K562 (cell line): ENCODE data around the gene BICC1. TPM values are rescaled to one million over a fixed set of nuclear protein-coding genes. Genes with fewer than 3 reads are reported as not detected.

Experiments used
- ATAC-seq: fragments of 200-7000 bp; cut with Tn5 transposase; 3 replicates; pipeline ENCODE4 v1.9.1; 2020; ENCODE audit warnings: moderate library complexity
- BruUV-seq: library from RNA; stranded (reverse); fragments of 400-500 nt; replicated peaks from 2 replicates; lab custom pipeline; 2021; lab: Mats Ljungman, UMichigan
- CTCF ChIA-PET: fragments of 300-600 bp; formaldehyde crosslinking; extraction: SDS; loops from one replicate; lab custom pipeline; 2021; ENCODE audit warnings: low intra/inter-chr PET ratio; lab: Yijun Ruan, JAX
- POLR2A ChIA-PET: fragments of 300-600, 350-650 bp; sonication (Branson Sonifier 250); formaldehyde crosslinking; extraction: SDS; loops from one replicate; lab custom pipeline; 2021; ENCODE audit warnings: antibody characterized with exemption, inconsistent platforms; lab: Yijun Ruan, JAX
- DNase-seq, 4 experiments: peaks; one replicate each; pipeline versions ENCODE4 v3.0.0 to v3.0.0-alpha.2; 2011 to 2018; ENCODE audit warnings: low spot score in 3 of 4, mixed read lengths in 3 of 4; ENCODE audit errors: extremely low read depth in 1 of 4
- FAIRE-seq: peaks from 2 replicates; lab custom pipeline; 2011; peaks lifted over from hg19 to GRCh38; lab: Jason Lieb, UNC
- H2AFZ ChIP-seq: 2 replicates; pipeline ENCODE4 v1.6.0; 2011; ENCODE audit warnings: low read depth, low read length, control low read depth, inconsistent platforms
- H3K27ac ChIP-seq: fragments of 200-600 bp; 3 replicates; pipeline ENCODE4 v1.8.0; 2011; ENCODE audit warnings: low read depth, mild to moderate bottlenecking, control low read depth, inconsistent platforms, low read length, moderate library complexity, mixed read lengths; ENCODE audit errors: extremely low read depth
- H3K27me3 ChIP-seq, 2 experiments: fragments of 300-600 bp in 1 of 2; 2 replicates in 1 of 2; 3 replicates in 1 of 2; pipeline versions ENCODE4 v1.6.0 to v1.8.0; 2011; ENCODE audit warnings: inconsistent platforms in 2 of 2, low read length in 2 of 2, mild to moderate bottlenecking in 1 of 2, mixed read lengths in 1 of 2, moderate library complexity in 1 of 2; ENCODE audit not compliant: control insufficient read depth in 2 of 2, insufficient read depth in 2 of 2
- H3K36me3 ChIP-seq: fragments of 300-600 bp; 3 replicates; pipeline ENCODE4 v1.8.0; 2011; ENCODE audit warnings: mild to moderate bottlenecking, low read length, inconsistent platforms; ENCODE audit not compliant: control insufficient read depth, insufficient read depth
- H3K4me1 ChIP-seq, 2 experiments: fragments of 200-600 bp in 1 of 2; replicated peaks in 1 of 2; 2 replicates in 1 of 2; 3 replicates in 1 of 2; pipeline versions ENCODE4 v1.5.1 to v1.8.0; 2011; ENCODE audit warnings: inconsistent platforms in 2 of 2, low read length in 2 of 2, mild to moderate bottlenecking in 1 of 2, mixed read lengths in 1 of 2, moderate library complexity in 1 of 2; ENCODE audit not compliant: control insufficient read depth in 2 of 2, insufficient read depth in 2 of 2
- H3K4me2 ChIP-seq: 2 replicates; pipeline ENCODE4 v1.6.1; 2011; ENCODE audit warnings: low read length, control low read depth, inconsistent platforms, mixed read lengths; ENCODE audit not compliant: insufficient read depth
- H3K4me3 ChIP-seq: fragments of 200-600 bp; sonication (generic), shearing (Covaris generic); 2 replicates; pipeline ENCODE4 v1.5.1; 2016; ENCODE audit warnings: control low read depth, inconsistent platforms
- H3K79me2 ChIP-seq: fragments of 200-600 bp; 3 replicates; pipeline ENCODE4 v1.8.0; 2011; ENCODE audit warnings: low read length, inconsistent platforms; ENCODE audit not compliant: control insufficient read depth, insufficient read depth
- H3K9ac ChIP-seq, 2 experiments: 2 replicates each; pipeline versions ENCODE4 v1.6.0 to v1.6.1; 2011; ENCODE audit warnings: low read depth in 2 of 2, low read length in 2 of 2, control low read depth in 1 of 2, inconsistent platforms in 1 of 2, mild to moderate bottlenecking in 1 of 2, mixed read lengths in 1 of 2; ENCODE audit not compliant: insufficient read depth in 1 of 2
- H3K9me1 ChIP-seq: one replicate; pipeline ENCODE4 v1.6.0; 2011; ENCODE audit warnings: inconsistent platforms, mild to moderate bottlenecking, low read length, moderate library complexity; ENCODE audit not compliant: control insufficient read depth, insufficient read depth
- H3K9me3 ChIP-seq: replicated peaks from 2 replicates; pipeline ENCODE4 v1.5.1; 2011; ENCODE audit warnings: low read depth, low read length, inconsistent platforms; ENCODE audit not compliant: control insufficient read depth, insufficient read depth
- H4K20me1 ChIP-seq: replicated peaks from 2 replicates; pipeline ENCODE4 v1.6.1; 2011; ENCODE audit warnings: low read length, inconsistent platforms, mixed read lengths; ENCODE audit not compliant: control insufficient read depth, insufficient read depth
- ELK1 ChIP-seq: sonication (generic); formaldehyde crosslinking; IDR thresholded peaks from 2 replicates; pipeline ENCODE4 v1.8.1; 2022; ENCODE audit warnings: missing genetic modification reagents
- FOXP1 ChIP-seq: sonication (generic); formaldehyde crosslinking; IDR thresholded peaks from 2 replicates; pipeline ENCODE4 v1.8.0; 2022; ENCODE audit warnings: mild to moderate bottlenecking, missing genetic modification reagents
- FUS ChIP-seq: fragments of 200-400 bp; formaldehyde crosslinking; optimal IDR thresholded peaks from 2 replicates; pipeline ENCODE3; 2017; ENCODE audit warnings: low read depth, low read length
- GTF2F1 ChIP-seq: IDR thresholded peaks from 2 replicates; pipeline ENCODE4 v1.6.1; 2011; ENCODE audit warnings: low read depth, low read length, improper control_type of control experiment
- KDM1A ChIP-seq, 2 experiments: fragments of 450-650 bp; IDR thresholded peaks; 2 replicates each; pipeline ENCODE4 v1.6.1; 2016; ENCODE audit warnings: mild to moderate bottlenecking in 2 of 2
- SIX5 ChIP-seq, 2 experiments: IDR thresholded peaks; 2 replicates each; pipeline ENCODE4 v1.6.1; 2011; ENCODE audit warnings: low read length in 2 of 2, borderline replicate concordance in 1 of 2, low read depth in 1 of 2, mild to moderate bottlenecking in 1 of 2, moderate library complexity in 1 of 2; ENCODE audit not compliant: insufficient read depth in 1 of 2
- SP2 ChIP-seq: IDR thresholded peaks from 2 replicates; pipeline ENCODE4 v1.6.1; 2011; ENCODE audit warnings: mild to moderate bottlenecking, low read depth, low read length, moderate library complexity; ENCODE audit not compliant: poor library complexity, severe bottlenecking; ENCODE audit errors: extremely low read depth
- TARDBP ChIP-seq: fragments of 450-650 bp; IDR thresholded peaks from 2 replicates; pipeline ENCODE4 v1.6.1; 2016
- TSHZ1 ChIP-seq: fragments of 250-450 bp; sonication (Bioruptor Pico); IDR thresholded peaks from 2 replicates; pipeline ENCODE4 v1.4.0; 2020; ENCODE audit warnings: mild to moderate bottlenecking, moderate library complexity
- WGBS: fragments of 100-300 bp; shearing (Covaris generic); methylation state at CpG from one replicate; pipeline ENCODE4 v1.1.6; 2016; ENCODE audit warnings: low coverage, mixed read lengths; ENCODE audit not compliant: insufficient coverage; ENCODE audit errors: missing lambda C conversion rate; 5-methylcytosine and 5-hydroxymethylcytosine counted together
- in situ Hi-C: fragments of 300-500 bp; cut with MboI; formaldehyde crosslinking; loops from 4 replicates; pipeline ENCODE4 v1.15.0; 2018; ENCODE audit warnings: inconsistent platforms, mixed read lengths
- intact Hi-C: fragments of 100-400 bp; cut with micrococcal nuclease; formaldehyde crosslinking; loops from 2 replicates; pipeline ENCODE4 v1.14.2; 2022
- polyA plus RNA-seq, 8 experiments: library from polyadenylated mRNA; depleted of rRNA in 4 of 8; stranded (reverse) in 5 of 8; unstranded in 3 of 8; fragments of >200 nt; fragmentation: Nextera tagmentation in 2 of 8; fragmentation: Illumina TruSeq in 1 of 8; extraction: Ambion mirVana in 2 of 8; extraction: Trizol in 1 of 8; gene quantifications; 2 replicates each; pipeline versions ENCODE4 v1.2.1 to v1.2.3, GENCODE V29; 2011 to 2014; ENCODE audit warnings: inconsistent platforms in 1 of 8, missing spikeins in 1 of 8
- total RNA-seq, 7 experiments: library from RNA; depleted of rRNA in 6 of 7; stranded (reverse); fragments of >200 nt in 6 of 7; fragmentation: Illumina TruSeq in 2 of 7; extraction: Trizol in 2 of 7; gene quantifications; 2 replicates each; pipeline versions ENCODE4 v1.2.1 to v1.2.3, GENCODE V29; 2011 to 2021; ENCODE audit warnings: low replicate concordance in 1 of 7

BICC1 gene
- total and polyA plus RNA-seq, 9 of the 15 experiments (the other 6 are each of a cell fraction or from before 2014, with no cell fraction given) = not detected

- ChIA-PET CTCF (no interaction called here), POLR2A (no interaction called here)
- no peak overlapping the region for H3K4me3 ChIP-seq
- 4% methylated on average over 5 of the region's 5 CpGs for WGBS
- ATAC-seq (no peak), DNase-seq (no peak), FAIRE-seq (no peak)
- H3K27ac ChIP-seq = no peak overlapping the region
- no peaks in the 10 kb centered on the region for H3K9me3 ChIP-seq
- TF ChIP-seq SP2 = no peak
- no peak for TF ChIP-seq ELK1
- TF ChIP-seq FUS = no peak
- TF ChIP-seq GTF2F1 = no peak
- no peak for TF ChIP-seq FOXP1
- no peak for TF ChIP-seq TSHZ1 (CRISPR knock-in tag)
- no peak for TF ChIP-seq KDM1A (IDR thresholded peaks at IDR 0.05)
- TF ChIP-seq TARDBP = no peak
- no peak for TF ChIP-seq SIX5 (IDR thresholded peaks at IDR 0.05; ENCODE audit: borderline replicate concordance in 1 of 2, insufficient read depth in 1 of 2, low read depth in 1 of 2, low read length in 2 of 2)
- H3K36me3 ChIP-seq = no peaks in the 10 kb centered on the region
- in situ Hi-C loops (no loop called here), intact Hi-C loops (no loop called here)
- H2AFZ ChIP-seq = no peak overlapping the region
- no peaks in the 10 kb centered on the region for H3K4me1 ChIP-seq
- H3K4me2 ChIP-seq = no peak overlapping the region
- H4K20me1 ChIP-seq = no peaks in the 10 kb centered on the region
- H3K27me3 ChIP-seq = no peaks in the 10 kb centered on the region
- no peaks in the 10 kb centered on the region for H3K9me1 ChIP-seq
- no peaks in the 10 kb centered on the region for H3K79me2 ChIP-seq
- BruUV-seq = no TSS peak
- H3K9ac ChIP-seq = no peak overlapping the region
Measured at GRCh38 chr10:58695022-58695421, 182.3 kb downstream of the BICC1 start.
